Measurements from ENCODE around the gene NPFFR2. TPM values are rescaled to one million over a fixed set of nuclear protein-coding genes. Genes with fewer than 3 reads are reported as not detected.

The NPFFR2 gene
- total RNA-seq, 1 donor from 2014 or later = 0.16 TPM

GRCh38 chr4:72171761-72172160 is 140.0 kb downstream of the NPFFR2 start:
- Mint-ChIP-seq H3K4me3 (no peak overlapping the region), H3K36me3 (ENCODE audit: low read depth) (peaks cover 7% of the 10 kb centered on the region), H3K27ac (ENCODE audit: unreplicated experiment) (no peak overlapping the region), H3K9me3 (peaks cover 23% of the 10 kb centered on the region), H3K4me1 (no peaks in the 10 kb centered on the region), H3K27me3 (ENCODE audit: low read depth) (no peaks in the 10 kb centered on the region)
- no peak for TF ChIP-seq CTCF (conservative IDR thresholded peaks at IDR 0.05)
- no peak for DNase-seq (ENCODE audit: low read depth, low spot score)

GRCh38 chr4:72179342-72179741 is 147.5 kb downstream of the NPFFR2 start:
- Mint-ChIP-seq H3K4me3 (no peak overlapping the region), H3K36me3 (ENCODE audit: low read depth) (peaks cover 2% of the 10 kb centered on the region), H3K4me1 (no peaks in the 10 kb centered on the region), H3K9me3 (peaks cover 17% of the 10 kb centered on the region), H3K27me3 (ENCODE audit: low read depth) (no peaks in the 10 kb centered on the region), H3K27ac (ENCODE audit: unreplicated experiment) (no peak overlapping the region)
- no peak for DNase-seq (ENCODE audit: low read depth, low spot score)
- no peak for TF ChIP-seq CTCF (conservative IDR thresholded peaks at IDR 0.05)

GRCh38 chr4:72186714-72187113 is 154.9 kb downstream of the NPFFR2 start:
- no peak for TF ChIP-seq CTCF (conservative IDR thresholded peaks at IDR 0.05)
- no peak overlapping the region for H3K4me3 Mint-ChIP-seq
- no peaks in the 10 kb centered on the region for H3K27me3 Mint-ChIP-seq (ENCODE audit: low read depth)
- no peaks in the 10 kb centered on the region for H3K9me3 Mint-ChIP-seq
- H3K4me1 Mint-ChIP-seq = no peaks in the 10 kb centered on the region
- no peak for DNase-seq (ENCODE audit: low read depth, low spot score)
- no peak overlapping the region for H3K27ac Mint-ChIP-seq (ENCODE audit: unreplicated experiment)
- H3K36me3 Mint-ChIP-seq (ENCODE audit: low read depth) = no peaks in the 10 kb centered on the region

GRCh38 chr4:72194046-72194445 is 162.2 kb downstream of the NPFFR2 start:
- Mint-ChIP-seq H3K9me3 (no peaks in the 10 kb centered on the region), H3K27me3 (ENCODE audit: low read depth) (no peaks in the 10 kb centered on the region), H3K27ac (ENCODE audit: unreplicated experiment) (no peak overlapping the region), H3K4me3 (no peak overlapping the region), H3K36me3 (ENCODE audit: low read depth) (no peaks in the 10 kb centered on the region), H3K4me1 (no peaks in the 10 kb centered on the region)
- no peak for DNase-seq (ENCODE audit: low read depth, low spot score)
- TF ChIP-seq CTCF (conservative IDR thresholded peaks at IDR 0.05) = no peak

GRCh38 chr4:72194453-72194852 is 162.7 kb downstream of the NPFFR2 start:
- DNase-seq (ENCODE audit: low read depth, low spot score) = no peak
- TF ChIP-seq CTCF (conservative IDR thresholded peaks at IDR 0.05) = no peak
- H3K27ac Mint-ChIP-seq (ENCODE audit: unreplicated experiment) = no peak overlapping the region
- no peaks in the 10 kb centered on the region for H3K9me3 Mint-ChIP-seq
- no peak overlapping the region for H3K4me3 Mint-ChIP-seq
- H3K4me1 Mint-ChIP-seq = no peaks in the 10 kb centered on the region
- H3K36me3 Mint-ChIP-seq (ENCODE audit: low read depth) = no peaks in the 10 kb centered on the region
- no peaks in the 10 kb centered on the region for H3K27me3 Mint-ChIP-seq (ENCODE audit: low read depth)

Other genes starting within 250 kb of the NPFFR2 start
- not detected in 2 replicates for gene GC, start 247.9 kb upstream of the NPFFR2 start, total RNA-seq